BE2C (cell line): ENCODE measurements around the gene CEP164.

ENCODE experiments used
- DNase-seq: peaks from one replicate; pipeline ENCODE4 v3.0.0-alpha.2; 2020
- H3K27me3 ChIP-seq: fragments of 250-450 bp; sonication (Bioruptor Pico); 2 replicates; pipeline ENCODE4 v1.5.1; 2020; ENCODE audit warnings: mild to moderate bottlenecking
- H3K36me3 ChIP-seq: fragments of 250-450 bp; sonication (Bioruptor Pico); 2 replicates; pipeline ENCODE4 v1.5.1; 2020; ENCODE audit warnings: mild to moderate bottlenecking
- H3K4me1 ChIP-seq: fragments of 250-450 bp; sonication (Bioruptor Pico); 2 replicates; pipeline ENCODE4 v1.5.1; 2020
- H3K4me3 ChIP-seq: 2 replicates; pipeline ENCODE4 v1.5.1; 2011; ENCODE audit warnings: low read depth, low read length
- H3K9me3 ChIP-seq: fragments of 250-450 bp; sonication (Bioruptor Pico); 2 replicates; pipeline ENCODE4 v1.5.1; 2020
- TF ChIP-seq, protein P1 (sequence below): IDR thresholded peaks from 2 replicates; pipeline ENCODE4 v1.5.1; 2012; ENCODE audit warnings: mild to moderate bottlenecking, low read depth, low read length

The CEP164 gene

DNA sequence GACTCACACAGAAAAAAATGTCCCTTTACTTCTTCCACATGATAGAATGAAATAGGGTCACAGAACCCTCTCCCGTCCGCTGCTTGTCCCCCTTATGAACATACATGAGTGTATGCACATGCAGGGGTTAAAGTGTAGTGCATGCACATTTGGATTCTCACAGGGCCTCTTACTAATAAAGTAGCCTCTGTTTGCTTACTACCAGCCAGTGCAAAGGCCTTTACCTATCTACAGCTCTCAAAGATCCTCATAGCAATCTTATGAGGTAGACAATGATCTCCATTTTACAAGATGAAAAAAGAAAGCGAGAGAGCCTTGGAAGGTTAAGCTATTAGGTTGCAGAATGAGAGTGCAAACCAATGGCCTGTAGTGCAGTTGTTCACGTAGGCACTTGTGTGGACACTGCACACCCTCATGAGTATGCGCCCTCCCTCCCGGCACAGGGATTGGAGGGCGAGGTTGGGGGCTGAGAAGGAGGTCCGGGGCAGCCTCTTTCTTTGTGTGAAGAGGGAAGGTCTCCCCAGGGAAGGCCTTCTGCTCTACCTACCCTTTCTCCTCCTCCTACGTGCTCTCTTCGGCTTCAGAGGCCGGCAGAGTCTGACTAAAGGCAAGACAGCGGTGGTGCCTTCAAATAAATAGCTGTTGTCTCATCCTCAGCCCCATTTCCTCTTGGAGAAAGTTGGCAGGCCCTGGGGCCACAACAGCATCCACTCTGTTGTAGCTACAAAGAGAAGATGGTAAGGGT, 91.3 kb downstream of the CEP164 start:
- Histone ChIP-seq H3K27me3 (no peaks in the 10 kb centered on the region), H3K4me1 (no peaks in the 10 kb centered on the region), H3K4me3 (no peak overlapping the region), H3K36me3 (no peaks in the 10 kb centered on the region), H3K9me3 (no peaks in the 10 kb centered on the region)
- DNase-seq, result no peak
- TF ChIP-seq, protein P1, sequence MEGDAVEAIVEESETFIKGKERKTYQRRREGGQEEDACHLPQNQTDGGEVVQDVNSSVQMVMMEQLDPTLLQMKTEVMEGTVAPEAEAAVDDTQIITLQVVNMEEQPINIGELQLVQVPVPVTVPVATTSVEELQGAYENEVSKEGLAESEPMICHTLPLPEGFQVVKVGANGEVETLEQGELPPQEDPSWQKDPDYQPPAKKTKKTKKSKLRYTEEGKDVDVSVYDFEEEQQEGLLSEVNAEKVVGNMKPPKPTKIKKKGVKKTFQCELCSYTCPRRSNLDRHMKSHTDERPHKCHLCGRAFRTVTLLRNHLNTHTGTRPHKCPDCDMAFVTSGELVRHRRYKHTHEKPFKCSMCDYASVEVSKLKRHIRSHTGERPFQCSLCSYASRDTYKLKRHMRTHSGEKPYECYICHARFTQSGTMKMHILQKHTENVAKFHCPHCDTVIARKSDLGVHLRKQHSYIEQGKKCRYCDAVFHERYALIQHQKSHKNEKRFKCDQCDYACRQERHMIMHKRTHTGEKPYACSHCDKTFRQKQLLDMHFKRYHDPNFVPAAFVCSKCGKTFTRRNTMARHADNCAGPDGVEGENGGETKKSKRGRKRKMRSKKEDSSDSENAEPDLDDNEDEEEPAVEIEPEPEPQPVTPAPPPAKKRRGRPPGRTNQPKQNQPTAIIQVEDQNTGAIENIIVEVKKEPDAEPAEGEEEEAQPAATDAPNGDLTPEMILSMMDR, result no peak

DNA sequence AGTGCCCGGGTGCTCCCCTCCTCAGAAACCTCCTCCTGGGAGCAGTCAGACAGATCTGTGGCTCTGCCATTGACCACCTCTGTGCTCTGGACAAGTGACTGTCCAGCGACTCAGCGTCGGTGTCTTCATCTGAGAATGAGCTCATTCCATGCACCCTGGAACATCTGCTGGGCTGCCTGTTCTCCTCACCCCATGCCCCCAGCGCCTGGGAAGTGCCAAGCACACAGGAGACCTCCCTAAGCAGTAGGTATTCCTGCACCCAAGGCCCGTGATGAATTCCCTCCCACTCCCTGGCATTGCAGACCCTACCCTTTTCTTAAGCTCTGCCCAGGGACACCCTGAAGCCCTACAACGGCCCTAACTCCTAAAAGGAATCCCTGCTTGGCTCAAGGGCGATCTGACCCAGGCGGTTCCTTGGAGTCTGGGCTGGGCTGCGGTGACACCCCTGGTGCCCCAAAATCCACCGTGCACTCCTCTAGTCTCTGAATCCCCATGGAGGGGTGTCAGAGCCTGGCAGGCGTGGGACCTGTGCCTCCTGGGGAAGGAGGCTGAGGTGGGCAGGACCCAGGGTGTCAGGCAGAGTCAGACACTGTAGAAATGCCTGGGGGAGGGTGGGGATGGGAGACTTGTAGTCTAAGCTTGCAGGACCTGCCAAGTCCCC, 92.0 kb downstream of the CEP164 start:
- TF ChIP-seq, protein P1, result no peak

DNA sequence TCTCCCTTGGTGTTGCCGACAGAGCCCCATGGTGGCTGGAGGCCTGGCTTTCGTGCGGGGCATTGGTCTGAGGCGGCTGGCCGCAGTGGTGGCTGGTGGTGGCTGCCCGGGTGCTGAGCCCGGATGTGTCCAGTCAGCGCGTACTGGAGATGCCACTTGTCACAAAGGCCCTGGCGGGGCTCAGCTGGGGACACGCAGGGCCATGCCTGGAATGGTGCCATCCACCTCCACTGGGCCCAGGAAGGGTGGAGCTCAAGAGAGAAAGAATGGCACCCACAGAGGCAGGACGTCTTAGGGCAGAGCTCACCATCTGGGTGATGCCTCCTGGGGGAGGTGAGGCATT, 92.5 kb downstream of the CEP164 start:
- no peak overlapping the region for H3K4me3 ChIP-seq
- DNase-seq, result no peak
- no peaks in the 10 kb centered on the region for H3K4me1 ChIP-seq
- no peaks in the 10 kb centered on the region for H3K9me3 ChIP-seq
- no peaks in the 10 kb centered on the region for H3K36me3 ChIP-seq
- TF ChIP-seq, protein P1, result no peak
- H3K27me3 ChIP-seq, result no peaks in the 10 kb centered on the region

More for the DNA sequence above, 92.0 kb downstream of the CEP164 start:
- Histone ChIP-seq H3K4me1 (no peaks in the 10 kb centered on the region), H3K27me3 (no peaks in the 10 kb centered on the region), H3K4me3 (no peak overlapping the region), H3K9me3 (no peaks in the 10 kb centered on the region), H3K36me3 (no peaks in the 10 kb centered on the region)
- DNase-seq, result no peak

DNA sequence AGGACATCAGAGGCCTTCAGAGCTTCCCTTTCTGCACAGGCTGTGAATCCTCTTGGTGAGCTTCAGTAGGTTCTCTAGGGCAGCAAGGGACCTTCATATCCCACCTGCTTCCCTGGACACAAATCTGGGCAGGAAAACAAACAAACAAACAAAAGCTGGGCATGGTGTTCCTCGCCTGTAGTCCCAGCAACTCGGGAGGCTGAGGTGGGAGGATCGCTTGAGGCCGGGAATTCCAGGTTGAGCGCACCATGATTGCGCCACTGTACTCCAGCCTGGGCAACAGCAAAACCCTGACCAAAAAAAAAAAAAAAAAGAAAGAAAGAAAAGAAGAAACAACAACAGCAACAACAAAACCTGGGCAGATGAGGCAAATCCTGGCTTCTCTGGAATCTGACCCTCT, 92.9 kb downstream of the CEP164 start:
- no peaks in the 10 kb centered on the region for H3K27me3 ChIP-seq
- DNase-seq, result no peak

DNA sequence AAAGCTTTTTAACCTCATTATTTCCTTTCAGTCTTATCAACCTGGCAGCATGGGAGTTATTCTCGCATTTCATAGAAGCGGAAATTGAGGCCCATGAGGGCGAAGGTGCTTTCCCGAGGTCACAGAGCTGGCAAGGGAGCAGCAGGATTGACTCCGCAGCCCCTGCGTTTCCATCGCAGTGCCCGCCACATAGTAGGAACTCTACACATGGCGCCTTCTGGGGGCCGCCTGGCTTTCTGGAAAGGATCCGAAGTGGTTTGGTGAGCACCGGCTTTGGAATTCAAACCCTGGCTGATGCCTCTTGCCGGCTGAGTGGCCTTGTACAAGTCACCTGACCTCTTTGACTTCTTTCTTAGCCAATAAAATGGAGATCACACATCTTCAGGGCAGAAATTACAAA, 93.4 kb downstream of the CEP164 start:
- Histone ChIP-seq H3K4me1 (no peaks in the 10 kb centered on the region), H3K36me3 (no peaks in the 10 kb centered on the region), H3K4me3 (no peak overlapping the region), H3K9me3 (no peaks in the 10 kb centered on the region), H3K27me3 (no peaks in the 10 kb centered on the region)
- TF ChIP-seq, protein P1, result no peak
- DNase-seq, result no peak

More for the DNA sequence above, 92.9 kb downstream of the CEP164 start:
- Histone ChIP-seq H3K36me3 (no peaks in the 10 kb centered on the region), H3K9me3 (no peaks in the 10 kb centered on the region), H3K4me1 (no peaks in the 10 kb centered on the region), H3K4me3 (no peak overlapping the region)
- TF ChIP-seq, protein P1, result no peak

DNA sequence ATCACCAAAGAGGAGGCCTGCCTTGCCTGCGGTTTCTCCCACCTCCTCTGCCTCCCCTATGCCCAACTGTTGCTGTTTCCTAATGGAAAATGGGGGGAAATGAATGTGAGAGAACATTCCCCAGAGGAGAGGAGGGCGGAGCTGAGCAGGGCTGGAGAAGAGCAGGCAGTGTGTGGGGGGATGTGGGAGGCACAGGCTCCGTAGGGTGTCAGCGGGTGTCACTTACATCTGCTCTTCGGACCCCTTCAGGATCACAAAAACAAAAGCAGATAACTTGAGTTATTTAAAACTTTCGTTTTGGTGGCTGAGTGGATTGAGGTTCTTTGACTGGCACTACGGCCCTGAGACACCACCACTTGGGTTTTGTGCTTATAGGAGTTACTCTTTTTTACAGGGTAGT, 93.8 kb downstream of the CEP164 start:
- no peaks in the 10 kb centered on the region for H3K36me3 ChIP-seq
- H3K27me3 ChIP-seq, result no peaks in the 10 kb centered on the region
- H3K9me3 ChIP-seq, result no peaks in the 10 kb centered on the region
- no peak for DNase-seq
- no peaks in the 10 kb centered on the region for H3K4me1 ChIP-seq
- TF ChIP-seq, protein P1, result no peak
- no peak overlapping the region for H3K4me3 ChIP-seq
